K562 (cell line): ENCODE measurements around the gene UBQLN3. TPM values are rescaled to one million over a fixed set of nuclear protein-coding genes. Genes with fewer than 3 reads are reported as not detected.
A peak's percentile ranks its signal among the peaks of the same experiment; 100 is the strongest.

Experiments used
- ATF1 ChIP-seq, 2 experiments: fragments of 450-650 bp in 1 of 2; IDR thresholded peaks; 2 replicates each; pipeline ENCODE4 v1.6.1; 2016; ENCODE audit warnings: missing compliant biosample characterization in 1 of 2, missing genetic modification characterization in 1 of 2
- CREM ChIP-seq: IDR thresholded peaks from 2 replicates; pipeline ENCODE4 v1.6.1; 2014; ENCODE audit warnings: antibody characterized with exemption, low read depth
- HDGF ChIP-seq: fragments of 450-650 bp; IDR thresholded peaks from 2 replicates; pipeline ENCODE4 v1.6.1; 2016
- HNRNPH1 ChIP-seq: fragments of 200-400 bp; formaldehyde crosslinking; optimal IDR thresholded peaks from 2 replicates; pipeline ENCODE3; 2017; ENCODE audit warnings: low read depth, mild to moderate bottlenecking, low read length, moderate library complexity
- HNRNPLL ChIP-seq: fragments of 200-400 bp; formaldehyde crosslinking; IDR thresholded peaks from 2 replicates; pipeline ENCODE4 v1.6.1; 2017; ENCODE audit warnings: low read length, low read depth, mild to moderate bottlenecking; ENCODE audit not compliant: poor library complexity, severe bottlenecking
- KLF1 ChIP-seq: fragments of 450-650 bp; IDR thresholded peaks from 2 replicates; pipeline ENCODE4 v1.6.1; 2016; ENCODE audit warnings: missing genetic modification characterization, missing compliant biosample characterization
- POLR2AphosphoS2 ChIP-seq: IDR thresholded peaks from 2 replicates; pipeline ENCODE4 v1.6.1; 2012; ENCODE audit warnings: low read length, improper control_type of control experiment
- RBM22 ChIP-seq: fragments of 200-400 bp; formaldehyde crosslinking; IDR thresholded peaks from 2 replicates; pipeline ENCODE4 v1.6.1; 2018; ENCODE audit warnings: low read length, low read depth; ENCODE audit not compliant: poor library complexity, severe bottlenecking
- ZNF133 ChIP-seq: fragments of 250-450 bp; sonication (Bioruptor Pico); IDR thresholded peaks from 2 replicates; pipeline ENCODE4 v1.4.0; 2020; ENCODE audit warnings: mild to moderate bottlenecking
- ZNF23 ChIP-seq: fragments of 250-450 bp; sonication (Bioruptor Pico); IDR thresholded peaks from 2 replicates; pipeline ENCODE4 v1.4.0; 2020; ENCODE audit warnings: mild to moderate bottlenecking
- ZNF318 ChIP-seq, 2 experiments: fragments of 450-650 bp; IDR thresholded peaks; 2 replicates each; pipeline ENCODE4 v1.6.1; 2016; ENCODE audit warnings: mild to moderate bottlenecking in 2 of 2, borderline replicate concordance in 1 of 2, low read depth in 1 of 2, moderate library complexity in 1 of 2
- ZNF384 ChIP-seq: IDR thresholded peaks from 2 replicates; pipeline ENCODE4 v1.6.1; 2012; ENCODE audit warnings: low read depth, low read length, improper control_type of control experiment
- ZNF561 ChIP-seq: fragments of 450-650 bp; formaldehyde crosslinking; conservative IDR thresholded peaks from 2 replicates; pipeline ENCODE4 v1.4.0; 2020; ENCODE audit warnings: mild to moderate bottlenecking, moderate library complexity
- polyA plus RNA-seq, 8 experiments: library from polyadenylated mRNA; depleted of rRNA in 4 of 8; stranded (reverse) in 5 of 8; unstranded in 3 of 8; fragments of >200 nt; fragmentation: Nextera tagmentation in 2 of 8; fragmentation: Illumina TruSeq in 1 of 8; extraction: Ambion mirVana in 2 of 8; extraction: Trizol in 1 of 8; gene quantifications; 2 replicates each; pipeline versions ENCODE4 v1.2.1 to v1.2.3, GENCODE V29; 2011 to 2014; ENCODE audit warnings: inconsistent platforms in 1 of 8, missing spikeins in 1 of 8
- total RNA-seq, 7 experiments: library from RNA; depleted of rRNA in 6 of 7; stranded (reverse); fragments of >200 nt in 6 of 7; fragmentation: Illumina TruSeq in 2 of 7; extraction: Trizol in 2 of 7; gene quantifications; 2 replicates each; pipeline versions ENCODE4 v1.2.1 to v1.2.3, GENCODE V29; 2011 to 2021; ENCODE audit warnings: low replicate concordance in 1 of 7
- TF ChIP-seq, protein P1 (sequence below): fragments of 450-650 bp; conservative IDR thresholded peaks from 2 replicates; pipeline ENCODE4 v1.6.1; 2016; ENCODE audit warnings: missing genetic modification characterization, low read depth, mild to moderate bottlenecking, control low read depth, missing compliant biosample characterization

The UBQLN3 gene
- total and polyA plus RNA-seq, 9 of the 15 experiments (the other 6 are each of a cell fraction or from before 2014, with no cell fraction given), result 0.01 to 0.27 TPM; not detected in 7

DNA sequence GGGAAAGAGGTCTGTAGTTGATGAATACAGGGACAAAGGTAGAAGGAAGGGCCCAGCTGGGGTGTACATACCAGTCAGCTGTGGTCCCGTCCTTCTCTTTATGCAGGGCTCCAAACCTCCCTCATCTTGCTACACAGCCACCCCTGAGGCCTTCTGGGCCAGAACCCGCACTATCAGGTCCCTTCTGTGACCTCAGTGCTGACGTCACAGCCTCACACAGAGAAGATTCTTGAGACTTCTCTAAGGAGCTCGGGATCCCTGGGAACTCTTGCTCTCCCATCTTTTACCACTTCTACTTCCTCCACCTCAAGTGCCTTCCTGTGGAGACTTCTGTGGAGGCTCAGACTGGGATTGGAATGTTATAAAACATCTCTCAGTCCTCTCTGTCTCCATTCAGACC lies at the start of gene UBQLN3 (continued):
- TF ChIP-seq ZNF318 (IDR thresholded peaks at IDR 0.05; ENCODE audit: borderline replicate concordance in 1 of 2, low read depth in 1 of 2) (no peak), KLF1 (tag) (no peak), ZNF561 (CRISPR knock-in tag) (no peak), POLR2AphosphoS2 (no peak), CREM (peak; percentile 55; the same call in 1 of the 2 replicates), HDGF (no peak), RBM22 (no peak), HNRNPH1 (no peak), ZNF384 (no peak), ZNF23 (CRISPR knock-in tag) (no peak), ZNF133 (CRISPR knock-in tag) (no peak), HNRNPLL (no peak), ATF1 (CRISPR knock-in tag; IDR thresholded peaks at IDR 0.05) (no peak), ATF1 (tag; IDR thresholded peaks at IDR 0.05) (peak; percentile 73)
- TF ChIP-seq, protein P1, sequence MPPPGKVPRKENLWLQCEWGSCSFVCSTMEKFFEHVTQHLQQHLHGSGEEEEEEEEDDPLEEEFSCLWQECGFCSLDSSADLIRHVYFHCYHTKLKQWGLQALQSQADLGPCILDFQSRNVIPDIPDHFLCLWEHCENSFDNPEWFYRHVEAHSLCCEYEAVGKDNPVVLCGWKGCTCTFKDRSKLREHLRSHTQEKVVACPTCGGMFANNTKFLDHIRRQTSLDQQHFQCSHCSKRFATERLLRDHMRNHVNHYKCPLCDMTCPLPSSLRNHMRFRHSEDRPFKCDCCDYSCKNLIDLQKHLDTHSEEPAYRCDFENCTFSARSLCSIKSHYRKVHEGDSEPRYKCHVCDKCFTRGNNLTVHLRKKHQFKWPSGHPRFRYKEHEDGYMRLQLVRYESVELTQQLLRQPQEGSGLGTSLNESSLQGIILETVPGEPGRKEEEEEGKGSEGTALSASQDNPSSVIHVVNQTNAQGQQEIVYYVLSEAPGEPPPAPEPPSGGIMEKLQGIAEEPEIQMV (tag), result no peak
